Thyroid gland (tissue), 4 donors: ENCODE measurements around the gene CERS2. TPM values are rescaled to one million over a fixed set of nuclear protein-coding genes. Genes with fewer than 3 reads are reported as not detected.

Experiments used
- DNase-seq, 2 donors: peaks; one replicate each; pipeline ENCODE4 v3.0.0-alpha.2; 2019
- H3K27ac ChIP-seq, 3 donors: fragments of 200-600 bp; sonication (generic); 1 replicate in 2 of 3; 2 replicates in 1 of 3; pipeline ENCODE4 v1.5.1; 2016 to 2019; ENCODE audit warnings: mild to moderate bottlenecking in 1 of 3, moderate library complexity in 1 of 3
- H3K27me3 ChIP-seq: fragments of 200-600 bp; sonication (generic); one replicate; pipeline ENCODE4 v1.5.1; 2019
- H3K36me3 ChIP-seq, 2 donors: fragments of 200-600 bp; sonication (generic); one replicate each; pipeline ENCODE4 v1.5.1; 2016 to 2019
- H3K4me1 ChIP-seq, 2 donors: fragments of 200-600 bp; sonication (generic); one replicate each; pipeline ENCODE4 v1.5.1; 2017 to 2019
- H3K4me3 ChIP-seq, 3 donors: fragments of 200-600 bp; sonication (generic); replicated peaks in 1 of 3; 1 replicate in 2 of 3; 2 replicates in 1 of 3; pipeline ENCODE4 v1.5.1; 2016; ENCODE audit warnings: mild to moderate bottlenecking in 1 of 3
- H3K9me3 ChIP-seq: fragments of 200-600 bp; sonication (generic); one replicate; pipeline ENCODE4 v1.5.1; 2017
- POLR2A ChIP-seq, 2 donors: fragments of 450-650 bp; IDR thresholded peaks; one replicate each; pipeline ENCODE4 v1.6.1; 2017; ENCODE audit warnings: antibody characterized with exemption in 2 of 2, mild to moderate bottlenecking in 2 of 2, moderate library complexity in 1 of 2
- WGBS, 2 donors: methylation state at CpG; one replicate each; pipeline ENCODE4 v1.1.5; 2017; 5-methylcytosine and 5-hydroxymethylcytosine counted together
- intact Hi-C: fragments of 100-400 bp; cut with DNase I; formaldehyde crosslinking; loops from one replicate; pipeline ENCODE4 v1.15.1; 2023
- total RNA-seq, 4 donors: library from RNA; depleted of rRNA; stranded (reverse); fragments of >200 nt; gene quantifications; one replicate each; pipeline ENCODE4 v1.2.3, GENCODE V29; 2016
- TF ChIP-seq, protein P1 (sequence below), 6 experiments: fragments of 200-600 bp in 3 of 6; fragments of 450-650 bp in 3 of 6; sonication (generic) in 3 of 6; IDR thresholded peaks; one replicate each; pipeline ENCODE4 v1.5.1; 2016 to 2019; ENCODE audit warnings: antibody characterized with exemption in 6 of 6, mild to moderate bottlenecking in 2 of 6, inconsistent platforms in 1 of 6, moderate library complexity in 1 of 6

CERS2 gene
- total RNA-seq, 4 donors from 2014 or later: 158 to 183 (median 171) TPM

GRCh38 chr1:150997126-150997872 is 22.7 kb upstream of the CERS2 start:
- peak overlapping the region in 1 of 3 donors; percentile 32 for H3K27ac ChIP-seq
- DNase-seq: no peak
- H3K4me3 ChIP-seq: no peak overlapping the region
- 84 to 85% methylated on average over 15 to 20 of the region's 20 CpGs for WGBS, 2 donors
- no peaks in the 10 kb centered on the region for H3K27me3 ChIP-seq
- no peaks in the 10 kb centered on the region for H3K9me3 ChIP-seq
- H3K36me3 ChIP-seq: peaks cover 29 to 40% of the 10 kb centered on the region in 2 donors
- H3K4me1 ChIP-seq: peaks cover 3 to 20% of the 10 kb centered on the region in 2 donors
- no peak for TF ChIP-seq POLR2A (IDR thresholded peaks at IDR 0.05)
- TF ChIP-seq, protein P1, sequence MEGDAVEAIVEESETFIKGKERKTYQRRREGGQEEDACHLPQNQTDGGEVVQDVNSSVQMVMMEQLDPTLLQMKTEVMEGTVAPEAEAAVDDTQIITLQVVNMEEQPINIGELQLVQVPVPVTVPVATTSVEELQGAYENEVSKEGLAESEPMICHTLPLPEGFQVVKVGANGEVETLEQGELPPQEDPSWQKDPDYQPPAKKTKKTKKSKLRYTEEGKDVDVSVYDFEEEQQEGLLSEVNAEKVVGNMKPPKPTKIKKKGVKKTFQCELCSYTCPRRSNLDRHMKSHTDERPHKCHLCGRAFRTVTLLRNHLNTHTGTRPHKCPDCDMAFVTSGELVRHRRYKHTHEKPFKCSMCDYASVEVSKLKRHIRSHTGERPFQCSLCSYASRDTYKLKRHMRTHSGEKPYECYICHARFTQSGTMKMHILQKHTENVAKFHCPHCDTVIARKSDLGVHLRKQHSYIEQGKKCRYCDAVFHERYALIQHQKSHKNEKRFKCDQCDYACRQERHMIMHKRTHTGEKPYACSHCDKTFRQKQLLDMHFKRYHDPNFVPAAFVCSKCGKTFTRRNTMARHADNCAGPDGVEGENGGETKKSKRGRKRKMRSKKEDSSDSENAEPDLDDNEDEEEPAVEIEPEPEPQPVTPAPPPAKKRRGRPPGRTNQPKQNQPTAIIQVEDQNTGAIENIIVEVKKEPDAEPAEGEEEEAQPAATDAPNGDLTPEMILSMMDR (IDR thresholded peaks at IDR 0.05): no peak
- intact Hi-C loops: loop anchor here (10.0 kb wide), 1 partner anchor 442 kb away; no protein-coding TSS in a partner anchor

GRCh38 chr1:150995896-150996295 is 21.3 kb upstream of the CERS2 start:
- H3K27ac ChIP-seq: peak overlapping the region in 1 of 3 donors; percentile 59

GRCh38 chr1:150995460-150995859 is 20.8 kb upstream of the CERS2 start:
- H3K4me3 ChIP-seq: no peak overlapping the region
- WGBS, 2 donors: 74 to 77% methylated on average over 4 of the region's 4 CpGs
- no peaks in the 10 kb centered on the region for H3K27me3 ChIP-seq
- no peak for TF ChIP-seq POLR2A (IDR thresholded peaks at IDR 0.05)
- TF ChIP-seq, protein P1 (IDR thresholded peaks at IDR 0.05): no peak
- peaks cover 29 to 39% of the 10 kb centered on the region in 2 donors for H3K36me3 ChIP-seq
- peak overlapping the region in 1 of 3 donors; percentile 59 for H3K27ac ChIP-seq
- intact Hi-C loops: loop anchor here (10.0 kb wide), 1 partner anchor 441 kb away; no protein-coding TSS in a partner anchor
- peaks cover 0 to 7% of the 10 kb centered on the region in 2 donors for H3K4me1 ChIP-seq
- no peaks in the 10 kb centered on the region for H3K9me3 ChIP-seq
- no peak for DNase-seq

More at GRCh38 chr1:150995896-150996295, 21.3 kb upstream of the CERS2 start:
- no peak for TF ChIP-seq POLR2A (IDR thresholded peaks at IDR 0.05)
- TF ChIP-seq, protein P1 (IDR thresholded peaks at IDR 0.05): peak; percentile 80 to 95 (median 83)
- peaks cover 0 to 7% of the 10 kb centered on the region in 2 donors for H3K4me1 ChIP-seq
- H3K36me3 ChIP-seq: peaks cover 29 to 40% of the 10 kb centered on the region in 2 donors
- intact Hi-C loops: loop anchor here (10.0 kb wide), 1 partner anchor 441 kb away; no protein-coding TSS in a partner anchor
- DNase-seq: peak; percentile 73 to 77
- H3K9me3 ChIP-seq: no peaks in the 10 kb centered on the region
- H3K27me3 ChIP-seq: no peaks in the 10 kb centered on the region
- no peak overlapping the region for H3K4me3 ChIP-seq
- 29 to 34% methylated on average over 9 of the region's 9 CpGs for WGBS, 2 donors

DNA sequence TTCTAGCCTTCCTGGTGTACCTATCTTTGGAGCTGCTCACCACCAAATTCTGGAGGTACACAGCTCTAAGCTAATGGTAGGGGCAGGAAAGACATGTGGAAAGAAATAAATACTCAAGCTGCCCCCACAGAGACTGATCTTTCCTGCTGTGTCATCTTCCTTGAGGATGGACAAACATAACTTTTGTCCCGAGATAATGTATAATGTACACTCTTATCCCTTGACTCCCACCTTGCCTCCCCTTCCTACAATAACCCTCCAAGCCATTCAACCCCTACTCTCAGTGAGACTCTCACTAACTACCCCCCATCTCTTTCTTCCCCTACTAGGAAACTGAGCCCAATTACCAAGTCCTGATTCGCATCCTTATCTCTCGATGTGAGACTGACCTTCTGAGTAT is 19.6 kb upstream of the CERS2 start:
- H3K27ac ChIP-seq: peak overlapping the region in 1 of 3 donors; percentile 59
- TF ChIP-seq, protein P1 (IDR thresholded peaks at IDR 0.05): no peak
- TF ChIP-seq POLR2A (IDR thresholded peaks at IDR 0.05): no peak
- H3K9me3 ChIP-seq: no peaks in the 10 kb centered on the region
- H3K4me3 ChIP-seq: no peak overlapping the region
- H3K27me3 ChIP-seq: no peaks in the 10 kb centered on the region
- peaks cover 25 to 27% of the 10 kb centered on the region in 2 donors for H3K36me3 ChIP-seq
- no peak for DNase-seq
- intact Hi-C loops: loop anchor here (10.0 kb wide), 1 partner anchor 439 kb away; no protein-coding TSS in a partner anchor
- peaks cover 0 to 7% of the 10 kb centered on the region in 2 donors for H3K4me1 ChIP-seq
- 92 to 93% methylated on average over 3 of the region's 3 CpGs for WGBS, 2 donors

- H3K9me3 ChIP-seq: no peaks in the 10 kb centered on the region
- H3K27me3 ChIP-seq: no peaks in the 10 kb centered on the region
- no peak for DNase-seq
- peaks cover 9 to 11% of the 10 kb centered on the region in 2 donors for H3K36me3 ChIP-seq
- H3K4me3 ChIP-seq: no peak overlapping the region
- TF ChIP-seq POLR2A (IDR thresholded peaks at IDR 0.05): no peak
- TF ChIP-seq, protein P1 (IDR thresholded peaks at IDR 0.05): no peak
- H3K27ac ChIP-seq: no peak overlapping the region
- 71 to 81% methylated on average over 4 of the region's 4 CpGs for WGBS, 2 donors
- peaks cover 0 to 7% of the 10 kb centered on the region in 2 donors for H3K4me1 ChIP-seq
- intact Hi-C loops: loop anchor here (10.0 kb wide), 1 partner anchor 438 kb away; no protein-coding TSS in a partner anchor
Measured at GRCh38 chr1:150992626-150993025, 18.0 kb upstream of the CERS2 start.
